Activated T-cell treated with anti-CD3 and anti-CD28 coated beads, Interleukin-2, amount 50 U/mL, for 1 hour (primary cell): ENCODE measurements around the gene TRMT10B.
"Not testable (repeated sequence)": the region's sequence is repeated elsewhere in the genome, so short reads cannot be mapped to it uniquely, and the experiment has no call there.

Source experiments
- DNase-seq: peaks from one replicate; pipeline ENCODE4 v3.0.0-alpha.2; 2020

TRMT10B gene

GRCh38 chr9:37801287-37801850, 47.8 kb downstream of the TRMT10B start:
- no peak for DNase-seq

DNA sequence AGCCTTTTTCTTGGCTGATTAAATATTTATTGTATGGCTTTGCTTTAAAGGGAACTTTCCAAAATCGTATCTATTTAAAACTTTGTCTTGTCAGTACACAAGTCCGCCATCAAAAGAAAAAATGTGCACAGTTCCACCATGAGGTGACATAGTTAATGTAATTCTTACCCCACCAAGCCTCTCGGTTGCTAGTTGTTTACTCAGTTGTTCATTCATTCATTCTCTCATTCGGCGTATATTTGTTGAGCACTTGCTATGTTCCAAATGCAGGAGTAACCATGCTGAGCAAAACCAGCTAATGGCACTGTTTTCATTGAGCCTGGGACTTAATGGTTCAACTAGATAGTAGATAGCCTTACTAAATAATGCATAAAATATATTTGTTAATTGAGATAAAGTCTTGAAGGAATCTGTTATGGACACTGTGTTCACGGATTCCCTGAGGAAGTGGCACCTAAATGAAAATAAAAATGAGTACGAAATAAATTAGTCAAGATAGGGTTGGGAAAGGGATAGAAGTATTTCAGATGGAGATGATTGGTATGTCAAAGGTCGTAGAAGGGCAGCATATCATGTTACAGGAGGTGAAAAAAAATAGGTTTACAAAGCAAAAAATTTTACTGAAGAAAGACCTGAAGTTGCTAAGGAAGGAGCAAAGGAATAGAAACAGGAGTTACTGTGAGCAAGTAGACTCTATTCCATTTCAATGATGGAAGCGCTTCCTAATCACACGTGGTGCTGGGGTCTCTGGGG, 48.5 kb downstream of the TRMT10B start:
- no peak for DNase-seq

- no peak for DNase-seq
Observed at GRCh38 chr9:37806271-37806670, 52.7 kb downstream of the TRMT10B start.

GRCh38 chr9:37809676-37810075, 56.1 kb downstream of the TRMT10B start:
- DNase-seq, result not testable (repeated sequence)

DNA sequence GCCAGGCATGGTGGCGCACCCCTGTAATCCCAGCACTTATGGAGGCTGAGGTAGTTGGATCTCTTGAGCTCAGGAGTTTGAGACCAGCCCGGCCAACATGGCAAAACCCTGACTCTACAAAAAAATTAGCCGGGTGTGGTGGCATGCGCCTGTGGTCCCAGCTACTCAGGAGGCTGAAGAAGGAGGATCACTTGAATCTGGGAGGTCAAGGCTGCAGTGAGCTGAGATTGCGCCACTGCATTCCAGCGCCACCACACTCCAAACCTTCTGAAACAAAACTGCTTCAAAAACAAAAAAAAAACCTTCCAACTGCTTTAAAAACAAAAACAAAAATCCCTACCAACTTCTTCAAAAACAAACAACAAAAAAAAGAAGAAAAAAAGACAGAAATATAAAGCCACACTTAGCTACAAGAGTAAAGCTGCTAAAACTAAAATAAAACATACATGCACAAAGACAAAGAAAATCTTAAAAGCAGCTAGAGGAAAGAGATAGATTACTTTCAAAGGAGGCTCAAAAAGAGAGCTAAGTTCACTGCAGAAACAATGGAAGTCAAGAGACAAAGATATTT, 58.4 kb downstream of the TRMT10B start:
- no peak for DNase-seq

GRCh38 chr9:37812773-37813379, 59.3 kb downstream of the TRMT10B start:
- DNase-seq, result no peak

DNA sequence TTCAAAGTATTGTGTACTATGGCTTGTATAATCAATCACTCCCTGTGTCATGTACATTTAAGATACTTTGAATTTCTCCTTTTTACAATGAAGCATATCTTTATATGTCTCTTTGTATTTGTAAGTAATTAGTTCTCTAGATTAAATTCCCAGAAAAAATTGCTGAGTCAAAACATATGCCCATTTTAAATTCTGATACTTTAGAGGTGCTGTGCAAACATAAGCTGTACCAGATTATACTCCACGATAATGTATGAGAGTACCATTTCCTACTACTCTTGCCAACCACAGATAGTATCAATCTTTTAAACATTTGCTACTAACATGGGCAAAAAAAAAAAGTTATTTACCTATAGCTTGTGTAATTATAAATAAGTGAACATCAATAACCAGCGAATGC, 65.2 kb downstream of the TRMT10B start:
- no peak for DNase-seq

GRCh38 chr9:37820142-37820541, 66.5 kb downstream of the TRMT10B start:
- DNase-seq, result no peak

- not testable (repeated sequence) for DNase-seq
Observed at GRCh38 chr9:37825174-37825573, 71.6 kb downstream of the TRMT10B start.

GRCh38 chr9:37827483-37828165, 74.0 kb downstream of the TRMT10B start:
- DNase-seq, result no peak
